ENCODE results near the gene PTPRE. TPM values are rescaled to one million over a fixed set of nuclear protein-coding genes. Genes with fewer than 3 reads are reported as not detected.

Gene PTPRE
- total RNA-seq, 2 donors from 2014 or later, result 6.5 to 8.9 TPM

DNA sequence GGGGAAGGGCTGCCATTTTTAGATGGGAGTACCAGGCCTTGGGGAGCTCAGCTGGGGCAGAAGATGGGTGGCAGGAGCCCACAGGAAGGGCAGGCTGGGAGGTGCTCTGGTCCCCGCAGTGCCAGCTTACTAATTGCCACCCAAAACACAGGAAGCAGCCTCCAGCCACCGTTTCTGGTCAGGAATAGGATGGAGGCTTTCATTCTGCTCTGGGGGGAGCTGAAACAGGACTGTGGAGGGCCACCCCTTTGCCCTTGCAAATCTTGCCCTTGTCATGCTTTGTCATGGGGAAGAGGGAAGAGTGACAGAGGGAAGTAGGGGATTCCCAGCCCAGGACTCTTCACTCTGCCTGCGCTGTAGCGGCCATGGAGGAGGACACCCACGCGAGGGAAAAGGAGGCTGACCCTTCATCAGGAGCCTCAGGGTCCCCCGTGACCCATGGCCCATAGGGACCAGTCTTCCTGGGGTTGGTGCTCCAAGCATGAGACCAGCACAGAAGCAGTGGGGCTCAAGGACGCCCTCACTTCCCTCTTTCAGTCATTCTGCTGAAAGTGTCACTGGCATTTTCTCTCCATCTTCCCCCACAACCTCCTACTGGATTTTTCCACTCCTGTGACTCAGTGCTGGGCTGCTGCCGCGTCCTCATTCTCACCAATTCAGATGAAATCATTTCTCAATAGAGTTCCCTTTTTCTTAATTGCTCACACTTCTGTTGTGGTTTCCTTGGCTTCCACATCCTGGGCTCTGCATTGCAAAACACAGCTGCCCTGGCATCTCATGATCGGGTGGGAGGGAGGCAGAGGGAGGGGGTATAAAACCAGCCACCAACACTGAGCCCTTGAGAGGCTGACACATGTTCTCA lies 157.4 kb downstream of the PTPRE start:
- no peaks in the 10 kb centered on the region for H3K4me1 ChIP-seq
- 46 to 55% methylated on average over 11 of the region's 11 CpGs for WGBS, 2 donors
- H3K27me3 ChIP-seq, result no peaks in the 10 kb centered on the region
- peak overlapping the region in 2 of 4 donors; percentile 47 to 77 for H3K27ac ChIP-seq
- TF ChIP-seq, protein P1, sequence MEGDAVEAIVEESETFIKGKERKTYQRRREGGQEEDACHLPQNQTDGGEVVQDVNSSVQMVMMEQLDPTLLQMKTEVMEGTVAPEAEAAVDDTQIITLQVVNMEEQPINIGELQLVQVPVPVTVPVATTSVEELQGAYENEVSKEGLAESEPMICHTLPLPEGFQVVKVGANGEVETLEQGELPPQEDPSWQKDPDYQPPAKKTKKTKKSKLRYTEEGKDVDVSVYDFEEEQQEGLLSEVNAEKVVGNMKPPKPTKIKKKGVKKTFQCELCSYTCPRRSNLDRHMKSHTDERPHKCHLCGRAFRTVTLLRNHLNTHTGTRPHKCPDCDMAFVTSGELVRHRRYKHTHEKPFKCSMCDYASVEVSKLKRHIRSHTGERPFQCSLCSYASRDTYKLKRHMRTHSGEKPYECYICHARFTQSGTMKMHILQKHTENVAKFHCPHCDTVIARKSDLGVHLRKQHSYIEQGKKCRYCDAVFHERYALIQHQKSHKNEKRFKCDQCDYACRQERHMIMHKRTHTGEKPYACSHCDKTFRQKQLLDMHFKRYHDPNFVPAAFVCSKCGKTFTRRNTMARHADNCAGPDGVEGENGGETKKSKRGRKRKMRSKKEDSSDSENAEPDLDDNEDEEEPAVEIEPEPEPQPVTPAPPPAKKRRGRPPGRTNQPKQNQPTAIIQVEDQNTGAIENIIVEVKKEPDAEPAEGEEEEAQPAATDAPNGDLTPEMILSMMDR (IDR thresholded peaks at IDR 0.05), result no peak
- TF ChIP-seq POLR2A (IDR thresholded peaks at IDR 0.05), result no peak
- H3K36me3 ChIP-seq (replicated peaks in 1 of 2; ENCODE audit: insufficient read depth in 1 of 2, low read depth in 2 of 2), result no peaks in the 10 kb centered on the region
- intact Hi-C loops (cut with DNase I), result no loop called here
- ATAC-seq, result peak; percentile 47
- H3K9me3 ChIP-seq, result no peaks in the 10 kb centered on the region
- peak in 2 of 4 donors; percentile 20 to 78 for DNase-seq
- H3K4me3 ChIP-seq, result no peak overlapping the region

DNA sequence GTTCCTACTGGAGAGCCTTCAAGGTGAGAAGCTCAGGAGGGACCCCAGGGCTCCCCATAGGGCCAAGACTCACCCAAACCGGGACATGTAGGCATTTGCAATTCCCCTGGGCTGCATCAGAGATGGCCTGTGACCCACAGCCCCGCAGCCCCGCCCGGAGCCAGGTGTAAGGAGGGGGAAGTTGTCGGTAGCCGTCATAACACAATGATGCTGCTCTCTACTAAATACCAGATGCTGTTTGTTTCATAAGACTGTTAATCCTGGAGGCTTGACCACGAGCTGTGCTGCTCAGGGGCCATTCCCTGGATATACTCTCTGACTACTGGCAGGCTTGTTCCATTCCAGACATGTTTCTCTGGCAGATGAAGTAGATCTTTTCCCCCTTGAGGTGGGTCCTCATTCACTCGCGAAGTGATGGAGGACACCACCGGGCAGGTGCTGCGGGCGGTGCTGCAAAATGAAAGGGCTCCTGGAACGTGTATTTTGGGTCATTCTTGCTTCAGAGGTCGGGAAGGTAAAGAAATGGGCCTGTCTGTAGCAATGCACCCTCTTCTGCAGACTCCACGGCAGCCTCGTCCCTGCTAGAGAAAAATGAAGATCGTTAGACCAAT lies 158.2 kb downstream of the PTPRE start:
- TF ChIP-seq, protein P1 (IDR thresholded peaks at IDR 0.05), result no peak
- no peak for TF ChIP-seq POLR2A (IDR thresholded peaks at IDR 0.05)
- Histone ChIP-seq H3K27me3 (no peaks in the 10 kb centered on the region), H3K9me3 (no peaks in the 10 kb centered on the region), H3K36me3 (replicated peaks in 1 of 2; ENCODE audit: insufficient read depth in 1 of 2, low read depth in 2 of 2) (no peaks in the 10 kb centered on the region), H3K4me1 (no peaks in the 10 kb centered on the region), H3K4me3 (no peak overlapping the region), H3K27ac (peak overlapping the region in 2 of 4 donors; percentile 47 to 57)
- DNase-seq (no peak), ATAC-seq (no peak)
- intact Hi-C loops (cut with DNase I), result no loop called here
- WGBS, 2 donors, result 50 to 63% methylated on average over 14 to 17 of the region's 17 CpGs

DNA sequence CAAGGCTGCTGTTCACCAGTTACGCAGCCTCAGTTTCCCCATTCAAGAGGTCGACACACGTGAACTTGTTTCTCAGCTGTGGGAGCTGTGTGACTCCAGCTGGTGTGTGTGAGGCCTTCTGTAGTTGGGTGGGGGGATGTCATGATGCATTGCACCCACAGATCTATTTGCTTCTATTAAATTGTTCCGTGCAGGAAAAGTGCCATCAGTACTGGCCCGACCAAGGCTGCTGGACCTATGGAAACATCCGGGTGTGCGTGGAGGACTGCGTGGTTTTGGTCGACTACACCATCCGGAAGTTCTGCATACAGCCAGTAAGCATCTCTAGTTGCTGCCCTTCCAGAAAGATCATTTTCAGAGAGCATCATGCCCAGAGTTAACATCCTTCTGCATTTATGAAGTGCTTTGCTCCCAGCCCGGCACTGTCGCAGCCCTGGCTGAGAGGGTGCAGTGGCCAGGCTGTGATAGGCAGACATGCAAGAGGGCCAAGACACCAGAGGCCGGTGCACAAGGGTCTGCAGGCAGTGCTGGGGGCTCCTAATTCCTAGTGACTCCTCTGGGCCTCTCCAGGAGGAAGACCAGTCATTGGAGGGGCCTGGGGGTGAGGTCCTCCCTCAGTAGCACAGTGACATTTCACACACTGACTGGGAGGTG lies 159.1 kb downstream of the PTPRE start:
- Histone ChIP-seq H3K4me1 (no peaks in the 10 kb centered on the region), H3K27me3 (no peaks in the 10 kb centered on the region), H3K9me3 (no peaks in the 10 kb centered on the region), H3K4me3 (no peak overlapping the region), H3K27ac (no peak overlapping the region), H3K36me3 (replicated peaks in 1 of 2; ENCODE audit: insufficient read depth in 1 of 2, low read depth in 2 of 2) (no peaks in the 10 kb centered on the region)
- ATAC-seq (no peak), DNase-seq (no peak)
- intact Hi-C loops (cut with DNase I), result no loop called here
- 69 to 75% methylated on average over 5 to 13 of the region's 13 CpGs for WGBS, 2 donors
- TF ChIP-seq, protein P1 (IDR thresholded peaks at IDR 0.05), result no peak
- TF ChIP-seq POLR2A (IDR thresholded peaks at IDR 0.05), result no peak

DNA sequence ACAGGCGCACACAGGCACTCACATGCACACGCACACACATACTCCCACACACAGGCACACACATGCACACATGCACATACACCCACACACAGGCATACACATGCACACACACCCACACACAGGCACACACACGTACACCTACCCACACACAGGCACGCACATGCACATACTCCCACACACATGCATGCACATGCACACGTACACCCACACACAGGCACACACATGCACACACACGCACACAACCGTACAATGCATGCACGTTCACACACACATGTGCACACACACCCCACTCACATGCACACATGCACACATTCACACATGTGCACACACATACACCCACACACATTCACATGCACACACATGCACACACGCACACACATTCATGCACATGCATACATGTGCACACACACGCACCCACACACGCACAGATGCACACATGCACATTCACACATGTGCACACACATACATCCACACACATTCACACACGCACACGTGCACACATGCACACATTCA lies 160.0 kb downstream of the PTPRE start:
- H3K27ac ChIP-seq, result no peak overlapping the region
- intact Hi-C loops (cut with DNase I), result no loop called here
- ATAC-seq, result no peak
- no peaks in the 10 kb centered on the region for H3K9me3 ChIP-seq
- TF ChIP-seq, protein P1 (IDR thresholded peaks at IDR 0.05), result peak in 1 of 7 experiments; percentile 12
- no peak for TF ChIP-seq POLR2A (IDR thresholded peaks at IDR 0.05)
- H3K4me1 ChIP-seq, result no peaks in the 10 kb centered on the region
- WGBS, 2 donors, result 72 to 83% methylated on average over 13 of the region's 13 CpGs
- H3K27me3 ChIP-seq, result no peaks in the 10 kb centered on the region
- DNase-seq, result no peak
- H3K4me3 ChIP-seq, result no peak overlapping the region
- no peaks in the 10 kb centered on the region for H3K36me3 ChIP-seq (replicated peaks in 1 of 2; ENCODE audit: insufficient read depth in 1 of 2, low read depth in 2 of 2)

Data from body of pancreas (tissue), 4 donors.